Smooth muscle cell (in vitro differentiated cells): ENCODE results near the gene EMID1. TPM values are rescaled to one million over a fixed set of nuclear protein-coding genes. Genes with fewer than 3 reads are reported as not detected.

Experiments
- DNase-seq: peaks from one replicate; lab custom pipeline; 2025; ENCODE audit not compliant: unreplicated experiment; lab: John Stamatoyannopoulos, UW
- H2AFZ ChIP-seq: fragments of 200-600 bp; sonication (generic); 2 replicates; pipeline ENCODE4 v1.6.0; 2016; ENCODE audit warnings: antibody characterized with exemption, low read depth, mild to moderate bottlenecking
- H3F3A ChIP-seq: fragments of 200-600 bp; sonication (generic); 2 replicates; pipeline ENCODE4 v1.6.0; 2017; ENCODE audit warnings: antibody characterized with exemption, low read depth
- H3K27ac ChIP-seq: fragments of 200-600 bp; sonication (generic); 2 replicates; pipeline ENCODE4 v1.5.1; 2016; ENCODE audit warnings: low read depth, mild to moderate bottlenecking
- H3K27me3 ChIP-seq: fragments of 200-600 bp; sonication (generic); 2 replicates; pipeline ENCODE4 v1.6.1; 2016; ENCODE audit warnings: low read depth, mild to moderate bottlenecking
- H3K36me3 ChIP-seq: fragments of 200-600 bp; sonication (generic); 2 replicates; pipeline ENCODE4 v1.5.1; 2016; ENCODE audit warnings: low read depth
- H3K4me1 ChIP-seq: fragments of 200-600 bp; sonication (generic); 2 replicates; pipeline ENCODE4 v1.5.1; 2016; ENCODE audit warnings: low read depth
- H3K4me2 ChIP-seq: fragments of 200-600 bp; sonication (generic); 2 replicates; pipeline ENCODE4 v1.6.0; 2016; ENCODE audit warnings: mild to moderate bottlenecking
- H3K4me3 ChIP-seq: fragments of 200-600 bp; sonication (generic); 2 replicates; pipeline ENCODE4 v1.5.1; 2016; ENCODE audit warnings: mild to moderate bottlenecking
- H3K79me2 ChIP-seq: fragments of 200-600 bp; sonication (generic); 2 replicates; pipeline ENCODE4 v1.6.0; 2016; ENCODE audit warnings: low read depth, mild to moderate bottlenecking
- H3K9ac ChIP-seq: fragments of 200-600 bp; sonication (generic); 2 replicates; pipeline ENCODE4 v1.6.0; 2016; ENCODE audit warnings: low read depth
- H3K9me3 ChIP-seq: fragments of 200-600 bp; sonication (generic); replicated peaks from 2 replicates; pipeline ENCODE4 v1.5.1; 2016; ENCODE audit warnings: low read depth
- H4K20me1 ChIP-seq: fragments of 200-600 bp; sonication (generic); 2 replicates; pipeline ENCODE4 v1.6.0; 2016; ENCODE audit warnings: low read depth
- WGBS: methylation state at CpG from one replicate; pipeline ENCODE4 v1.1.7; 2016; ENCODE audit warnings: low lambda C conversion rate; 5-methylcytosine and 5-hydroxymethylcytosine counted together
- polyA plus RNA-seq: library from polyadenylated mRNA; unstranded; fragments of >200 nt; fragmentation: Nextera tagmentation; extraction: Ambion mirVana; gene quantifications from 2 replicates; pipeline ENCODE4 v1.2.1, GENCODE V29; 2016
- total RNA-seq: library from RNA; depleted of rRNA; stranded (reverse); fragments of >200 nt; gene quantifications from 2 replicates; pipeline ENCODE4 v1.2.3, GENCODE V29; 2014
- TF ChIP-seq, protein P1 (sequence below): fragments of 200-600 bp; sonication (generic); IDR thresholded peaks from 2 replicates; pipeline ENCODE4 v1.5.1; 2017; ENCODE audit warnings: borderline replicate concordance, mild to moderate bottlenecking, antibody characterized with exemption; ENCODE audit not compliant: insufficient read depth, poor library complexity, severe bottlenecking

The EMID1 gene
- total and polyA plus RNA-seq, 2 experiments from 2014 or later, result 1.1 to 3.9 TPM

- DNase-seq, result no peak
- Histone ChIP-seq H3K4me2 (peak overlapping the region; percentile 99), H3K9ac (peak overlapping the region; percentile 100), H3K4me1 (peaks cover 43% of the 10 kb centered on the region), H4K20me1 (peaks cover 71% of the 10 kb centered on the region), H3K36me3 (peaks cover 20% of the 10 kb centered on the region), H3F3A (peaks cover 11% of the 10 kb centered on the region), H2AFZ (no peak overlapping the region), H3K27me3 (no peaks in the 10 kb centered on the region), H3K4me3 (peak overlapping the region; percentile 83), H3K79me2 (peaks cover 89% of the 10 kb centered on the region), H3K9me3 (no peaks in the 10 kb centered on the region), H3K27ac (peak overlapping the region; percentile 99)
- TF ChIP-seq, protein P1, sequence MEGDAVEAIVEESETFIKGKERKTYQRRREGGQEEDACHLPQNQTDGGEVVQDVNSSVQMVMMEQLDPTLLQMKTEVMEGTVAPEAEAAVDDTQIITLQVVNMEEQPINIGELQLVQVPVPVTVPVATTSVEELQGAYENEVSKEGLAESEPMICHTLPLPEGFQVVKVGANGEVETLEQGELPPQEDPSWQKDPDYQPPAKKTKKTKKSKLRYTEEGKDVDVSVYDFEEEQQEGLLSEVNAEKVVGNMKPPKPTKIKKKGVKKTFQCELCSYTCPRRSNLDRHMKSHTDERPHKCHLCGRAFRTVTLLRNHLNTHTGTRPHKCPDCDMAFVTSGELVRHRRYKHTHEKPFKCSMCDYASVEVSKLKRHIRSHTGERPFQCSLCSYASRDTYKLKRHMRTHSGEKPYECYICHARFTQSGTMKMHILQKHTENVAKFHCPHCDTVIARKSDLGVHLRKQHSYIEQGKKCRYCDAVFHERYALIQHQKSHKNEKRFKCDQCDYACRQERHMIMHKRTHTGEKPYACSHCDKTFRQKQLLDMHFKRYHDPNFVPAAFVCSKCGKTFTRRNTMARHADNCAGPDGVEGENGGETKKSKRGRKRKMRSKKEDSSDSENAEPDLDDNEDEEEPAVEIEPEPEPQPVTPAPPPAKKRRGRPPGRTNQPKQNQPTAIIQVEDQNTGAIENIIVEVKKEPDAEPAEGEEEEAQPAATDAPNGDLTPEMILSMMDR, result no peak
- WGBS, result 24% methylated on average over 9 of the region's 9 CpGs
Measured at GRCh38 chr22:29270475-29271271, 65.0 kb downstream of the EMID1 start.

DNA sequence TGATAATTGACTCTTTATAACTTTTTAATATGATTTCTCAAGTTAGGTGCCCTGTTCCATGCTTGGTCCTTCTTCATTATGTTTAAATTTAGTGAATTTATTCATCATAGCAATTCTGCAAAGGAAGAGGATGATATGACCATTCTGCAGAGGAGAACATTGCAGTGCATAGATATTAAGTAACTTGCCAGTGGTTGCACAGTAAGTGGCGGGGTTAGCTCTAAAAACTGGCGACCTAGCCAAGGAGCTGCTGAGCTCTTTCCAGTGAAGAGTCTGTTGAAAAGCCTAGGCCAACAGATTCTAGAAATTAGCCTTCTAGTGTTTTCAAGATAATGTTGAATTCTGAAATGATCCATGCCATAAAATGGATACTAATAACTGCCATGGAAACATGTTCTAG, 66.9 kb downstream of the EMID1 start:
- no peak overlapping the region for H3K4me3 ChIP-seq
- H3K9me3 ChIP-seq, result no peaks in the 10 kb centered on the region
- no peak for DNase-seq
- peaks cover 95% of the 10 kb centered on the region for H3K79me2 ChIP-seq
- WGBS, result 97% methylated on average over 2 of the region's 2 CpGs
- no peak overlapping the region for H2AFZ ChIP-seq
- H3F3A ChIP-seq, result peaks cover 11% of the 10 kb centered on the region
- no peak overlapping the region for H3K9ac ChIP-seq
- peaks cover 32% of the 10 kb centered on the region for H3K4me1 ChIP-seq
- H4K20me1 ChIP-seq, result peaks cover 91% of the 10 kb centered on the region
- peaks cover 28% of the 10 kb centered on the region for H3K36me3 ChIP-seq
- no peak overlapping the region for H3K4me2 ChIP-seq
- H3K27me3 ChIP-seq, result no peaks in the 10 kb centered on the region
- TF ChIP-seq, protein P1, result no peak
- H3K27ac ChIP-seq, result no peak overlapping the region

GRCh38 chr22:29275167-29275566, 69.5 kb downstream of the EMID1 start:
- no peak overlapping the region for H3K4me2 ChIP-seq
- peaks cover 100% of the 10 kb centered on the region for H3K79me2 ChIP-seq
- no peaks in the 10 kb centered on the region for H3K27me3 ChIP-seq
- peaks cover 100% of the 10 kb centered on the region for H4K20me1 ChIP-seq
- H3K36me3 ChIP-seq, result peaks cover 34% of the 10 kb centered on the region
- H3K4me1 ChIP-seq, result peaks cover 24% of the 10 kb centered on the region
- H3K9me3 ChIP-seq, result no peaks in the 10 kb centered on the region
- no peak overlapping the region for H3K4me3 ChIP-seq
- no peak for DNase-seq
- TF ChIP-seq, protein P1, result no peak
- no peak overlapping the region for H3K9ac ChIP-seq
- H3K27ac ChIP-seq, result no peak overlapping the region
- H2AFZ ChIP-seq, result no peak overlapping the region
- peaks cover 3% of the 10 kb centered on the region for H3F3A ChIP-seq
- WGBS, result 86% methylated on average over 3 of the region's 3 CpGs
